MM.1S (cell line): ENCODE results near the gene ERMN.

ENCODE experiments used
- DNase-seq: peaks from one replicate; pipeline ENCODE4 v3.0.0-alpha.2; 2015
- H2AFZ ChIP-seq: fragments of 300-600 bp; sonication (generic); 2 replicates; pipeline ENCODE4 v1.6.0; 2016; ENCODE audit warnings: antibody characterized with exemption, low read length
- H3F3A ChIP-seq: fragments of 300-600 bp; sonication (generic); 2 replicates; pipeline ENCODE4 v1.6.1; 2016; ENCODE audit warnings: mild to moderate bottlenecking, antibody characterized with exemption, low read length, moderate library complexity, mixed read lengths; ENCODE audit not compliant: insufficient read depth
- H3K27ac ChIP-seq: fragments of 300-600 bp; sonication (generic); 2 replicates; pipeline ENCODE4 v1.5.1; 2016; ENCODE audit warnings: mild to moderate bottlenecking, low read length
- H3K27me3 ChIP-seq: fragments of 300-600 bp; sonication (generic); replicated peaks from 2 replicates; pipeline ENCODE4 v1.6.0; 2016; ENCODE audit warnings: low read length; ENCODE audit not compliant: insufficient read depth
- H3K36me3 ChIP-seq: fragments of 300-600 bp; sonication (generic); replicated peaks from 2 replicates; pipeline ENCODE4 v1.6.1; 2016; ENCODE audit warnings: mild to moderate bottlenecking, low read length, mixed read lengths; ENCODE audit not compliant: insufficient read depth
- H3K4me1 ChIP-seq: fragments of 300-600 bp; sonication (generic); 2 replicates; pipeline ENCODE4 v1.6.1; 2016; ENCODE audit warnings: low read length, mixed read lengths
- H3K4me2 ChIP-seq: fragments of 300-600 bp; sonication (generic); 2 replicates; pipeline ENCODE4 v1.6.0; 2016; ENCODE audit warnings: low read depth, low read length
- H3K4me3 ChIP-seq: fragments of 300-600 bp; sonication (generic); 2 replicates; pipeline ENCODE4 v1.5.1; 2016; ENCODE audit warnings: low read length, mixed read lengths
- H3K79me2 ChIP-seq: fragments of 300-600 bp; sonication (generic); 2 replicates; pipeline ENCODE4 v1.6.1; 2016; ENCODE audit warnings: mixed run types, low read length, mixed read lengths
- H3K9ac ChIP-seq: fragments of 300-600 bp; sonication (generic); 2 replicates; pipeline ENCODE4 v1.6.1; 2016; ENCODE audit warnings: low read length, mixed read lengths
- H3K9me2 ChIP-seq: fragments of 300-600 bp; sonication (generic); replicated peaks from 2 replicates; pipeline ENCODE4 v1.6.1; 2016; ENCODE audit warnings: mild to moderate bottlenecking, low read length, mixed read lengths; ENCODE audit not compliant: insufficient read depth
- H3K9me3 ChIP-seq: fragments of 300-600 bp; sonication (generic); replicated peaks from 2 replicates; pipeline ENCODE4 v1.6.1; 2016; ENCODE audit warnings: mild to moderate bottlenecking, low read length, mixed read lengths; ENCODE audit not compliant: insufficient read depth
- H4K20me1 ChIP-seq: fragments of 300-600 bp; sonication (generic); 2 replicates; pipeline ENCODE4 v1.6.1; 2016; ENCODE audit warnings: mild to moderate bottlenecking, low read length, moderate library complexity, mixed read lengths; ENCODE audit not compliant: insufficient read depth
- EZH2 ChIP-seq: fragments of 300-600 bp; sonication (generic); optimal IDR thresholded peaks from 2 replicates; pipeline ENCODE3; 2017; ENCODE audit warnings: low read depth, mild to moderate bottlenecking, antibody characterized with exemption, low read length, mixed read lengths
- EZH2phosphoT487 ChIP-seq: fragments of 300-600 bp; sonication (generic); IDR thresholded peaks from 2 replicates; pipeline ENCODE4 v1.6.1; 2018; ENCODE audit warnings: antibody characterized with exemption, low read length
- TF ChIP-seq, protein P1 (sequence below): fragments of 300-600 bp; sonication (generic); IDR thresholded peaks from 2 replicates; pipeline ENCODE4 v1.5.1; 2016; ENCODE audit warnings: antibody characterized with exemption, low read length, mixed read lengths

The ERMN gene

DNA sequence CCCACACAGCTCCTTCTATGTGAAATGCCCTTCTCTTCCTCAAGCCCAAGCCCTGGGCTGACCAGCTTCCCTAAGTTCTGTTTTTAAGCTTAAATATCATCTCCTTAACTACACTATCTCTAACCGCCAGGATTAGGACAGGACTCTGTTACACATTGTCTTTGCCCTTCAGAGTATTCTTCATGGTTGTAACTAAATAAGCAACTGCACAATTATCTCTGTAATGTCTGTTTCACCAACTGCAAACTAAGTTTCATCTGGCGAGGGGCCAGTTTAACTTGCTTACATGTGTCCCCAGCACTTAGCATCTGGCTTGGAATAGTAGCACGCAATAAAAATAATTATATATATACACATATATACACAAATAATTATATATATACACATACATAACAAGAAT, 1.1 kb upstream of the ERMN start:
- Histone ChIP-seq H3K4me3 (no peak overlapping the region), H3F3A (no peaks in the 10 kb centered on the region), H3K9ac (no peak overlapping the region), H3K4me2 (no peak overlapping the region), H3K9me3 (no peaks in the 10 kb centered on the region), H3K4me1 (0 out of 2 replicates have a peak, but pooled peaks cover 7% of the 10 kb centered on the region), H2AFZ (no peak overlapping the region), H3K27ac (no peak overlapping the region), H3K79me2 (no peaks in the 10 kb centered on the region), H4K20me1 (no peaks in the 10 kb centered on the region), H3K27me3 (no peaks in the 10 kb centered on the region), H3K9me2 (no peaks in the 10 kb centered on the region), H3K36me3 (no peaks in the 10 kb centered on the region)
- TF ChIP-seq, protein P1, sequence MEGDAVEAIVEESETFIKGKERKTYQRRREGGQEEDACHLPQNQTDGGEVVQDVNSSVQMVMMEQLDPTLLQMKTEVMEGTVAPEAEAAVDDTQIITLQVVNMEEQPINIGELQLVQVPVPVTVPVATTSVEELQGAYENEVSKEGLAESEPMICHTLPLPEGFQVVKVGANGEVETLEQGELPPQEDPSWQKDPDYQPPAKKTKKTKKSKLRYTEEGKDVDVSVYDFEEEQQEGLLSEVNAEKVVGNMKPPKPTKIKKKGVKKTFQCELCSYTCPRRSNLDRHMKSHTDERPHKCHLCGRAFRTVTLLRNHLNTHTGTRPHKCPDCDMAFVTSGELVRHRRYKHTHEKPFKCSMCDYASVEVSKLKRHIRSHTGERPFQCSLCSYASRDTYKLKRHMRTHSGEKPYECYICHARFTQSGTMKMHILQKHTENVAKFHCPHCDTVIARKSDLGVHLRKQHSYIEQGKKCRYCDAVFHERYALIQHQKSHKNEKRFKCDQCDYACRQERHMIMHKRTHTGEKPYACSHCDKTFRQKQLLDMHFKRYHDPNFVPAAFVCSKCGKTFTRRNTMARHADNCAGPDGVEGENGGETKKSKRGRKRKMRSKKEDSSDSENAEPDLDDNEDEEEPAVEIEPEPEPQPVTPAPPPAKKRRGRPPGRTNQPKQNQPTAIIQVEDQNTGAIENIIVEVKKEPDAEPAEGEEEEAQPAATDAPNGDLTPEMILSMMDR: no peak
- TF ChIP-seq EZH2: no peak
- TF ChIP-seq EZH2phosphoT487: no peak
- DNase-seq: no peak

DNA sequence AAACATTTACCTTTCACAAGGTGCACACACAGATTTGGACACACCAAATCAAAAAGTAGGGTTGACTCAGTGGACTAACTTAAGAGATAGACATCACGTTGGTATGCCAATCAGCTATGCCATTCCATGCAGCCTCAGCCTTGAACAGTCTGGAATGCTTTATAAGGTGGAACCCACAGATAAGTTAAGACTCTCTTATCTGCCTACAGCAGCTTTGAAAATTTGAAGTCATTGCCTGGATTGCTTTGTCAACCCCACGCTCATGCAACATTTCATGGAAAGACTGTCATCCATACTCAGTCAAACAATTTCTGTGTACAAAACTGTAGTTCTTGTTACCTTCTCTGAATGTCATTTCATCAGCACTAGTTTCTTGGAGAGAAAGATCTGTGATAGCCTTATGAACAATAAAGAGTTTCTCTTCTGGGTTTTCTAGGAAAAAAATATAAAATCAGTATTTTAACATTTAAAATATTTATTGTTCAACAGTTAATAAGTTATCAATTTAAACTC, 1.2 kb downstream of the ERMN start:
- Histone ChIP-seq H3F3A (no peaks in the 10 kb centered on the region), H3K27ac (no peak overlapping the region), H2AFZ (no peak overlapping the region), H3K9me2 (no peaks in the 10 kb centered on the region), H3K4me3 (no peak overlapping the region), H3K27me3 (no peaks in the 10 kb centered on the region), H3K9ac (no peak overlapping the region), H3K36me3 (no peaks in the 10 kb centered on the region), H3K9me3 (no peaks in the 10 kb centered on the region), H3K4me1 (no peaks in the 10 kb centered on the region), H3K4me2 (no peak overlapping the region), H4K20me1 (no peaks in the 10 kb centered on the region), H3K79me2 (no peaks in the 10 kb centered on the region)
- no peak for TF ChIP-seq EZH2phosphoT487
- DNase-seq: no peak

DNA sequence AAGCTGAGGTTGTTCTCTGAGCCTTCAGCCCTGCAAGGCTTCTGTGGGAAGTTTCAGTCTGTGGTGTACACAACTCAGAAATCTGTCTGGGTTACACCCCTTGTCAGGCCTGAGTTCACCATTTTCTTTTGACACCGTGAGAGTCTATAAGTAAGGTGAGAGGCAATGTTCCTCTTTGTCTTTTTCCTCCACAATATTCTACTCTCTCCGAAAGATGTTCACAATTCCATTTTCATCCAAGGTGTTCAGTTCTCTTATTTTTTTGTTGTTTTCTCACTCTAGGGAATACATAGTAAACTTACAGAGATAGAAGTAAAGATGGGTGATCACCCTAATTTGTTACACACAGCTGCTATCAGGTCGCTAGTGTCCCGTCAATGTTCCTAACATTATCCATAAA, 3.2 kb downstream of the ERMN start:
- Histone ChIP-seq H3K9me2 (no peaks in the 10 kb centered on the region), H3K27ac (no peak overlapping the region), H4K20me1 (no peaks in the 10 kb centered on the region), H3K9ac (no peak overlapping the region), H3K4me3 (no peak overlapping the region), H3K9me3 (no peaks in the 10 kb centered on the region), H3K79me2 (no peaks in the 10 kb centered on the region), H3K4me2 (no peak overlapping the region), H3K27me3 (no peaks in the 10 kb centered on the region), H2AFZ (no peak overlapping the region), H3K36me3 (no peaks in the 10 kb centered on the region), H3F3A (no peaks in the 10 kb centered on the region), H3K4me1 (no peaks in the 10 kb centered on the region)
- TF ChIP-seq, protein P1: no peak
- TF ChIP-seq EZH2phosphoT487 (no peak), EZH2 (no peak)
- DNase-seq: no peak

DNA sequence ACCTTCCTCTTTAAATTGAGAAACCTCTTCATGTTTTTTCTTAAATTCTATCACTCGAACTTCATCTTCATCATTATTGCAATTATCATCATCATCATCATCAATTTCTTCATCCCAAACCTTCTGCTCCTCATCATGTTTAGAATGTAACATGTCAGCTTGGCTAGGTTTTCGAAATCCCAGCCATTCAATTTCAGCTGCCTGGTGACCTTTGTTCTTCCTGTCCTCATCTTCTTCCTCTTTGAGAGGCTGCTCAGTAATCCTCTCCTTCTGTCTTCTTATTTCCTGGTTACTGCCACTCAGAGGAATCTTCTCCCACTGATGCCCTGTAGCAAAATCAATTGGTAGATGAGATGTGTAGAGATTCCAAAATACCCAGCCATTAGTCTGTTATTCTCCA, 4.2 kb downstream of the ERMN start:
- Histone ChIP-seq H3K27me3 (no peaks in the 10 kb centered on the region), H3K4me3 (no peak overlapping the region), H2AFZ (no peak overlapping the region), H3K9me3 (no peaks in the 10 kb centered on the region), H3K4me2 (no peak overlapping the region), H3K4me1 (no peaks in the 10 kb centered on the region), H3K9ac (no peak overlapping the region), H3F3A (no peaks in the 10 kb centered on the region), H3K27ac (no peak overlapping the region), H3K79me2 (no peaks in the 10 kb centered on the region), H3K36me3 (no peaks in the 10 kb centered on the region), H4K20me1 (no peaks in the 10 kb centered on the region), H3K9me2 (no peaks in the 10 kb centered on the region)
- DNase-seq: no peak
- TF ChIP-seq EZH2phosphoT487 (no peak), EZH2 (no peak)
- TF ChIP-seq, protein P1: no peak
